Measurements from ENCODE around the gene BRD3OS. TPM values are rescaled to one million over a fixed set of nuclear protein-coding genes. Genes with fewer than 3 reads are reported as not detected.
"Not testable (repeated sequence)": the region's sequence is repeated elsewhere in the genome, so short reads cannot be mapped to it uniquely, and the experiment has no call there.

BRD3OS gene
- total RNA-seq, 4 donors from 2014 or later, result 1.8 to 6.2 (median 4.3) TPM

- peaks cover 0 to 27% (median 0%) of the 10 kb centered on the region in 4 donors for H3K27me3 ChIP-seq
- peaks cover 23 to 50% (median 24%) of the 10 kb centered on the region in 3 donors for H3K4me1 ChIP-seq
- H3K36me3 ChIP-seq, result no peaks in the 10 kb centered on the region
- TF ChIP-seq POLR2A (IDR thresholded peaks at IDR 0.05), result peak in 3 of 4 donors; percentile 70 to 84 (median 72)
- TF ChIP-seq, protein P1, sequence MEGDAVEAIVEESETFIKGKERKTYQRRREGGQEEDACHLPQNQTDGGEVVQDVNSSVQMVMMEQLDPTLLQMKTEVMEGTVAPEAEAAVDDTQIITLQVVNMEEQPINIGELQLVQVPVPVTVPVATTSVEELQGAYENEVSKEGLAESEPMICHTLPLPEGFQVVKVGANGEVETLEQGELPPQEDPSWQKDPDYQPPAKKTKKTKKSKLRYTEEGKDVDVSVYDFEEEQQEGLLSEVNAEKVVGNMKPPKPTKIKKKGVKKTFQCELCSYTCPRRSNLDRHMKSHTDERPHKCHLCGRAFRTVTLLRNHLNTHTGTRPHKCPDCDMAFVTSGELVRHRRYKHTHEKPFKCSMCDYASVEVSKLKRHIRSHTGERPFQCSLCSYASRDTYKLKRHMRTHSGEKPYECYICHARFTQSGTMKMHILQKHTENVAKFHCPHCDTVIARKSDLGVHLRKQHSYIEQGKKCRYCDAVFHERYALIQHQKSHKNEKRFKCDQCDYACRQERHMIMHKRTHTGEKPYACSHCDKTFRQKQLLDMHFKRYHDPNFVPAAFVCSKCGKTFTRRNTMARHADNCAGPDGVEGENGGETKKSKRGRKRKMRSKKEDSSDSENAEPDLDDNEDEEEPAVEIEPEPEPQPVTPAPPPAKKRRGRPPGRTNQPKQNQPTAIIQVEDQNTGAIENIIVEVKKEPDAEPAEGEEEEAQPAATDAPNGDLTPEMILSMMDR (IDR thresholded peaks at IDR 0.05), result peak in 1 of 6 experiments; percentile 10
- peak within 1 kb of the TSS; percentile 93 to 100 (median 99) for H3K27ac ChIP-seq
- DNase-seq, result peak; percentile 35
- no peaks in the 10 kb centered on the region for H3K9me3 ChIP-seq
- intact Hi-C loops (cut with DNase I), result no loop called here
- peak within 1 kb of the TSS; percentile 59 to 99 (median 92) for H3K4me3 ChIP-seq
- WGBS, 2 donors, result 0% methylated on average over 2 of the region's 131 CpGs; no CpG with 5 or more reads in 1 of the 2 donors
These were observed 42.8 kb downstream of the BRD3OS start, which contains the start of gene BRD3 for GRCh38 chr9:134067904-134068743. Gene BRD3, minus strand, starts transcription at chr9:134068026. Its CDS starts 14,549 bp downstream, at chr9:134053477.

DNA sequence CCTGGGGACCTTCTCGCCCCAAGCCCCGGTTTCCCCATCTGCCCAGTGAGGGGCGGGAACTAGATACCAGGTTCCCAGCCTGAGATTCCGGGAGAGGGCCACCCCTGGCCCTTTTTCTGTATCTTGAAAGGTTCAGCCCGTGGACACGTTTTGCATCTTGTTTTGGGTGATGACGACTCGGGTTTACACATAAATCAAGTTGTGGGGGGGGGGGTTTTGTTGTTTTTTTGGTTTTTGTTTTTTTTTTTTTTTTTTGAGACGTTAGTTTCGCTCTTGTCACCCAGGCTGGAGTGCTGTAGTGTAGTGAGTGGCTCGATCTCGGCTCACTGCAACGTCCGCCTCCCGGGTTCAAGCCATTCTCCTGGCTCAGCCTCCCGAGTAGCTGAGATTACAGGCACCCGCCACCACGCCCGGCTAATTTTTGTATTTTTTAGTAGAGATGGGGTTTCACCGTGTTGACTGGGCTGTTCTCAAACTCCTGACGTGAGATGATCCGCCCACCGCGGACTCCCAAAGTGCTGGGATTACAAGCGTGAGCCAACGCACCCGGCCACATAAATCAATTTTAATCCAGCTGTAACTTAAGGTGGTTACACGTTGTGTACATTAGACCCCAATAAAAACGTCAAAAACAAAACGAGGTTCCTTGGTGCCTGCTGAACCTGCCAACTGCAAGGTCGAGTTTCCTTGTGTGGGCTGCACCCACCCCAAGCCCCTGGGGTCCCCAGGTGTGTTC is 43.6 kb downstream of the BRD3OS start:
- Histone ChIP-seq H3K4me1 (peaks cover 22 to 42% (median 23%) of the 10 kb centered on the region in 3 donors), H3K27me3 (peaks cover 0 to 27% (median 0%) of the 10 kb centered on the region in 4 donors), H3K9me3 (no peaks in the 10 kb centered on the region), H3K4me3 (peak overlapping the region; percentile 59 to 99 (median 92)), H3K27ac (peak overlapping the region; percentile 93 to 100 (median 99)), H3K36me3 (no peaks in the 10 kb centered on the region)
- DNase-seq, result no peak
- intact Hi-C loops (cut with DNase I), result no loop called here
- 9% methylated on average over 21 to 22 of the region's 31 CpGs for WGBS, 2 donors
- no peak for TF ChIP-seq POLR2A (IDR thresholded peaks at IDR 0.05)
- TF ChIP-seq, protein P1 (IDR thresholded peaks at IDR 0.05), result no peak

DNA sequence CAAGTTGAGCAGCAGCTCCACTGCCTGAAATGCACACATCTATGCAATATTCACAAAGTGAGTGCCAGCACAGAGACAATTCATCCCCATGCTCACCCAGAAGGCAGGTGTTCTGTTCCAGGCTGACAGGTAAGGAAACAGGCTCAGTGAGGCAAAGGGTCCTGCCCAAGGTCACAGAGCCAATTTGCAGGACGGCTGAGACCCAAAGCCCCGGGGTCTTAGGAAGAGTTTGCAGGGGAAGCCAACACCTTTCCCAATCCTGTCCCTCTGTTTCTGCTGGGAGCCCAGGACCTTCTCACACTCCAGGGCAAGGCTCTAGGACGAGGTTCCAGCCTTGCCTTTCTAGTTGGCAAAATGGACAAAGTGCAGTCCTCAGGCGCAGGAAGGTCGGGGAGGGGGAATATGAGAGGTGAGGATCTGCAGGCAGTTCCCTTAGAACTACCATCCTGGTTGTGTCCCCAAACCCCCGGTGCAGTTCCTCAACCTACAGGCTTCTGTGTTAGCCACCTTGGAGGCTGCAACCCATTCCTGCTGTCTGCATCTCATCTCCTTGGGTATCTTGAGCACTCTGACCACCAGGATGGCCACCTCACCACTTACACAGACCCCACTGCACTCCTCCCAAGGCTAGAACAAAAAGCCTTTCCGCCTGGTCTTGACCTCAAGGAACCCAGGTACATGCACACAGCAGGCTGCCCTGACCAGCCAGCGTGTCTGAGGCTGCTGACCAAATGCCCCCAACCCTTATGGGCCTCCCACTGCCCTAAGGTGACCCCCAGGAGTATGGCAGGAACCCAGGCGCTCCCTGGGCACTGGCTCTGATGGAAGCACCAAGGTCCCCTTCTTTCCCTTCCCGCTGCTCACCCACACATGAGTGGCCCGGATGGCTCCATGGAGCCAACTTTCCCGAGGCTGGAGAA is 44.5 kb downstream of the BRD3OS start:
- TF ChIP-seq, protein P1 (IDR thresholded peaks at IDR 0.05), result no peak
- TF ChIP-seq POLR2A (IDR thresholded peaks at IDR 0.05), result no peak
- peaks cover 21 to 34% (median 22%) of the 10 kb centered on the region in 3 donors for H3K4me1 ChIP-seq
- no peaks in the 10 kb centered on the region for H3K9me3 ChIP-seq
- 66 to 95% methylated on average over 5 to 6 of the region's 12 CpGs for WGBS, 2 donors
- H3K36me3 ChIP-seq, result no peaks in the 10 kb centered on the region
- H3K4me3 ChIP-seq, result peak overlapping the region in 2 of 4 donors; percentile 59 to 99
- peaks cover 0 to 27% (median 0%) of the 10 kb centered on the region in 4 donors for H3K27me3 ChIP-seq
- intact Hi-C loops (cut with DNase I), result no loop called here
- no peak overlapping the region for H3K27ac ChIP-seq
- DNase-seq, result no peak

GRCh38 chr9:134071149-134071548 is 45.9 kb downstream of the BRD3OS start:
- Histone ChIP-seq H3K9me3 (peaks cover 0 to 1% (median 0%) of the 10 kb centered on the region in 3 donors), H3K36me3 (no peaks in the 10 kb centered on the region), H3K27me3 (peaks cover 0 to 27% (median 0%) of the 10 kb centered on the region in 4 donors), H3K4me3 (no peak overlapping the region), H3K27ac (no peak overlapping the region), H3K4me1 (peaks cover 8 to 19% (median 9%) of the 10 kb centered on the region in 3 donors)
- TF ChIP-seq POLR2A (IDR thresholded peaks at IDR 0.05), result no peak
- TF ChIP-seq, protein P1 (IDR thresholded peaks at IDR 0.05), result no peak
- no peak for DNase-seq
- intact Hi-C loops (cut with DNase I), result no loop called here
- WGBS, 2 donors, result 40 to 87% methylated on average over 2 to 7 of the region's 12 CpGs

GRCh38 chr9:134072683-134073082 is 47.4 kb downstream of the BRD3OS start:
- Histone ChIP-seq H3K9me3 (peaks cover 0 to 17% (median 7%) of the 10 kb centered on the region in 3 donors), H3K4me1 (peaks cover 0 to 11% (median 3%) of the 10 kb centered on the region in 3 donors), H3K27me3 (peaks cover 0 to 27% (median 0%) of the 10 kb centered on the region in 4 donors)
- H3K4me3 ChIP-seq; H3K27ac ChIP-seq; H3K36me3 ChIP-seq; intact Hi-C loops (cut with DNase I); DNase-seq: not testable (repeated sequence)
- 74 to 95% methylated on average over 7 of the region's 7 CpGs for WGBS, 2 donors

Measured in esophagus squamous epithelium (tissue), 5 donors.